Type B pancreatic cell (in vitro differentiated cells): Measurements from ENCODE around the gene FNDC8. TPM values are rescaled to one million over a fixed set of nuclear protein-coding genes. Genes with fewer than 3 reads are reported as not detected.
"Not testable (repeated sequence)": the region's sequence is repeated elsewhere in the genome, so short reads cannot be mapped to it uniquely, and the experiment has no call there.

ENCODE experiments used
- DNase-seq: peaks from one replicate; pipeline ENCODE4 v3.0.0; 2021; ENCODE audit warnings: mixed read lengths; ENCODE audit not compliant: unreplicated experiment; ENCODE audit errors: extremely low spot score
- H3K27ac Mint-ChIP-seq: 2 replicates; pipeline ENCODE4 v1.8.0; 2021; ENCODE audit warnings: mild to moderate bottlenecking, mixed read lengths
- H3K27me3 Mint-ChIP-seq: 2 replicates; pipeline ENCODE4 v1.8.0; 2021; ENCODE audit warnings: mixed read lengths
- H3K36me3 Mint-ChIP-seq: 2 replicates; pipeline ENCODE4 v1.8.0; 2021; ENCODE audit warnings: mixed read lengths
- H3K4me1 Mint-ChIP-seq: one replicate; pipeline ENCODE4 v1.8.0; 2021; ENCODE audit warnings: mixed read lengths; ENCODE audit not compliant: unreplicated experiment
- H3K4me3 Mint-ChIP-seq: 2 replicates; pipeline ENCODE4 v1.8.0; 2021; ENCODE audit warnings: mild to moderate bottlenecking, mixed read lengths
- H3K9me3 Mint-ChIP-seq: 2 replicates; pipeline ENCODE4 v1.8.0; 2021; ENCODE audit warnings: mixed read lengths
- total RNA-seq: library from RNA; stranded (reverse); gene quantifications from 2 replicates; pipeline ENCODE4 v1.2.1, GENCODE V29; 2021; ENCODE audit warnings: low replicate concordance
- TF ChIP-seq, protein P1 (sequence below): fragments of 200-600 bp; sonication (generic); conservative IDR thresholded peaks from 2 replicates; pipeline ENCODE4 v1.5.0; 2021; ENCODE audit warnings: antibody characterized with exemption, mild to moderate bottlenecking

The FNDC8 gene
- total RNA-seq, 1 donor from 2014 or later = not detected

DNA sequence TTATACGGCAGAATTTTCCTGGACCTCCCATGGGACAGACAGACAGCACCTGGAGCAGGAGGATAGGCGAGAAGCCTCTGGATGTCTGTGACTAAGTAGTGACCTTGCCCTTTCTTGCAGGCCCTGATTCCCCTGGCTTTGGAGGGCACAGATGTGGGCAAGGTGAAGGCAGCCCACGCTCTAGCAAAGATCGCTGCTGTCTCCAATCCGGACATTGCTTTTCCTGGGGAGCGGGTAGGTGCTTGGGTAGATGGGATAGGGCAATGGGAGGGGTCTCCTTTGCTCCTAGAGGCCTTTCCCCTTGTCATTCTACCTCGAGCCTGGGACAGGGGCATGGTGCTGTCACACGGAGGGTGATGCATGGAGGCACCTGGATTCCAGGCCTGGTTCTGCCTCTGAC lies 55.5 kb downstream of the FNDC8 start:
- H3K9me3 Mint-ChIP-seq = no peaks in the 10 kb centered on the region
- no peak for DNase-seq
- TF ChIP-seq, protein P1, sequence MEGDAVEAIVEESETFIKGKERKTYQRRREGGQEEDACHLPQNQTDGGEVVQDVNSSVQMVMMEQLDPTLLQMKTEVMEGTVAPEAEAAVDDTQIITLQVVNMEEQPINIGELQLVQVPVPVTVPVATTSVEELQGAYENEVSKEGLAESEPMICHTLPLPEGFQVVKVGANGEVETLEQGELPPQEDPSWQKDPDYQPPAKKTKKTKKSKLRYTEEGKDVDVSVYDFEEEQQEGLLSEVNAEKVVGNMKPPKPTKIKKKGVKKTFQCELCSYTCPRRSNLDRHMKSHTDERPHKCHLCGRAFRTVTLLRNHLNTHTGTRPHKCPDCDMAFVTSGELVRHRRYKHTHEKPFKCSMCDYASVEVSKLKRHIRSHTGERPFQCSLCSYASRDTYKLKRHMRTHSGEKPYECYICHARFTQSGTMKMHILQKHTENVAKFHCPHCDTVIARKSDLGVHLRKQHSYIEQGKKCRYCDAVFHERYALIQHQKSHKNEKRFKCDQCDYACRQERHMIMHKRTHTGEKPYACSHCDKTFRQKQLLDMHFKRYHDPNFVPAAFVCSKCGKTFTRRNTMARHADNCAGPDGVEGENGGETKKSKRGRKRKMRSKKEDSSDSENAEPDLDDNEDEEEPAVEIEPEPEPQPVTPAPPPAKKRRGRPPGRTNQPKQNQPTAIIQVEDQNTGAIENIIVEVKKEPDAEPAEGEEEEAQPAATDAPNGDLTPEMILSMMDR = no peak
- peaks cover 7% of the 10 kb centered on the region for H3K27me3 Mint-ChIP-seq
- no peaks in the 10 kb centered on the region for H3K36me3 Mint-ChIP-seq
- H3K4me1 Mint-ChIP-seq = no peaks in the 10 kb centered on the region
- no peak overlapping the region for H3K27ac Mint-ChIP-seq
- no peak overlapping the region for H3K4me3 Mint-ChIP-seq

DNA sequence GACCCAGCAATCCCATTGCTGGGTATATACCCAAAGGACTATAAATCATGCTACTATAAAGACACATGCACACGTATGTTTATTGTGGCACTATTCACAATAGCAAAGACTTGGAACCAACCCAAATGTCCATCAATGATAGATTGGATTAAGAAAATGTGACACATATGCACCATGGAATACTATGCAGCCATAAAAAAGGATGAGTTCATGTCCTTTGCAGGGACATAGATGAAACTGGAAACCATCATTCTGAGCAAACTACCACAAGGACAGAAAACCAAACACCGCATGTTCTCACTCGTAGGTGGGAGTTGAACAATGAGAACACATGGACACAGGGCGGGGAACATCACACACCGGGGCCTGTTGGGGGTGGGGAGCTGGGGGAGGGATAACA lies 58.0 kb downstream of the FNDC8 start:
- H3K4me3 Mint-ChIP-seq, H3K4me1 Mint-ChIP-seq, H3K9me3 Mint-ChIP-seq, H3K36me3 Mint-ChIP-seq, H3K27ac Mint-ChIP-seq, DNase-seq: not testable (repeated sequence)
- peaks cover 25% of the 10 kb centered on the region for H3K27me3 Mint-ChIP-seq

Other genes with a start within 250 kb of the FNDC8 start
- 1.5 and 1.8 TPM in 2 replicates for gene CCT6B, start 160.2 kb upstream of the FNDC8 start, total RNA-seq
- gene ZNF830, start 160.1 kb upstream of the FNDC8 start, total RNA-seq = 21.9 and 22.8 TPM in 2 replicates
- gene LIG3, start 141.1 kb upstream of the FNDC8 start, total RNA-seq = 52.6 and 73.0 TPM in 2 replicates
- 19.9 and 38.7 TPM in 2 replicates for gene RFFL, start 57.9 kb upstream of the FNDC8 start, total RNA-seq
- gene RAD51D, start 1.8 kb upstream of the FNDC8 start, total RNA-seq = 8.3 and 12.4 TPM in 2 replicates
- gene NLE1, start 20.7 kb downstream of the FNDC8 start, total RNA-seq = 18.8 and 24.9 TPM in 2 replicates
- gene UNC45B, start 26.2 kb downstream of the FNDC8 start, total RNA-seq = 0.56 TPM in 1 of 2 replicates, not detected in the other
- gene SLC35G3, start 72.8 kb downstream of the FNDC8 start, total RNA-seq = not detected in 2 replicates
- 21.7 and 42.1 TPM in 2 replicates for gene SLFN5, start 121.5 kb downstream of the FNDC8 start, total RNA-seq